AG09319 (cell line): ENCODE data around the gene GALNS.

Source experiments
- DNase-seq: peaks from one replicate; pipeline ENCODE4 v3.0.0-alpha.2; 2010; ENCODE audit warnings: low read depth; ENCODE audit errors: extremely low read depth
- TF ChIP-seq, protein P1 (sequence below): IDR thresholded peaks from 2 replicates; pipeline ENCODE4 v1.5.1; 2011; ENCODE audit warnings: low read depth, mild to moderate bottlenecking, inconsistent platforms, low read length, moderate library complexity

The GALNS gene

DNA sequence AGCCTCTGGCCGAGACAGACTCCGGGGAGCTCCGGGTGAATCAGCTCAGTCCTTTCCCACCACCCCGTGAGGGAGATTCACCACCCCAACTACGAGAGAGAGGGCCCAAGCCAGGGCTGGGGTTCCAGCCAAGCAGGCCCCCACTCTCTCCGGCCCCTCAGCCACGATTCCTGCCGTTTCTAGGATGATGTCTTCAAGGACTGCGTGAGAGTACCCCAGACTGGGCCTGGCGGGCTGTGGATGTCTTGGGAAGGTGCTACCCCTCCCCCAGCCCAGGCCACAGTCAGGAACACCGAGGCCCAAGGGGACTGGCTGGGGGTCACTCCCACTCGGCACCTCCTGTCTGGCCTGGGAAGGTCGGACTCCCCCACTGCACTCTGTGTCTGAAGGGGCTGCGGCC, 31.3 kb upstream of the GALNS start:
- no peak for DNase-seq
- TF ChIP-seq, protein P1, sequence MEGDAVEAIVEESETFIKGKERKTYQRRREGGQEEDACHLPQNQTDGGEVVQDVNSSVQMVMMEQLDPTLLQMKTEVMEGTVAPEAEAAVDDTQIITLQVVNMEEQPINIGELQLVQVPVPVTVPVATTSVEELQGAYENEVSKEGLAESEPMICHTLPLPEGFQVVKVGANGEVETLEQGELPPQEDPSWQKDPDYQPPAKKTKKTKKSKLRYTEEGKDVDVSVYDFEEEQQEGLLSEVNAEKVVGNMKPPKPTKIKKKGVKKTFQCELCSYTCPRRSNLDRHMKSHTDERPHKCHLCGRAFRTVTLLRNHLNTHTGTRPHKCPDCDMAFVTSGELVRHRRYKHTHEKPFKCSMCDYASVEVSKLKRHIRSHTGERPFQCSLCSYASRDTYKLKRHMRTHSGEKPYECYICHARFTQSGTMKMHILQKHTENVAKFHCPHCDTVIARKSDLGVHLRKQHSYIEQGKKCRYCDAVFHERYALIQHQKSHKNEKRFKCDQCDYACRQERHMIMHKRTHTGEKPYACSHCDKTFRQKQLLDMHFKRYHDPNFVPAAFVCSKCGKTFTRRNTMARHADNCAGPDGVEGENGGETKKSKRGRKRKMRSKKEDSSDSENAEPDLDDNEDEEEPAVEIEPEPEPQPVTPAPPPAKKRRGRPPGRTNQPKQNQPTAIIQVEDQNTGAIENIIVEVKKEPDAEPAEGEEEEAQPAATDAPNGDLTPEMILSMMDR = no peak

DNA sequence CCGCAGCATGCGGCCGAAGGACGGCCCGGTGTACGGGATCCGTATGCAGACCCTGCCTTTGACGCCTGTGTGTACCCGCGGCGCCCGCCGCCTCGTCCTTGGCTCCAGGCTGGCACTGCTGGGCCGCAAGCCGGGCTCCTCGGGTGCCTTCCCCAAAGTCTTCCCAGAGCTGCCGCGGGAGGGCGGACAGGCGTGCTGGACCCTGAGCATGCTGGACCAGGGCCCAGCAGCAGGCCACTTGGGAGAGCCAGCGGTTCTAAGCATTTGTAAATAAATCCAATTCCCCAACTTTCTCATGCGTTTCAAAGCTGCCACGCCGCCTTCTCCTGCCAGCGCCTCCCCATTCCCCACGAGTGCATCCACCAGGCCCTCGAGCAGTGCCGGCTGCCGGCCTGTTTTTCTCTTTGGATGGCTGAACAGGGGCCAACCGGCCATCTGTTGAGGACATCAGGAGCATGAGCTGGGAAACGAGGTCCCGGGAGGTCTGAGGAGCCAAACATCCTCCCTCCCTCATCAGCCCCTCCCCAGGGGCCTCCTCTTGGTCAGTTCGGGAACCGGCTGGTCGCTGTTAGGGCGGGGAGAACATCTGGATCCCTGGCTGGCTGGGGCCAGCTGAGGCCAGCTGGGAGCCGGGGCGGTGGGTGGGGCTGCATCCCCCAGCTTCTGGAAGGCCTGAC, 30.2 kb upstream of the GALNS start:
- TF ChIP-seq, protein P1 = peak; percentile 35
- DNase-seq = peak; percentile 51

DNA sequence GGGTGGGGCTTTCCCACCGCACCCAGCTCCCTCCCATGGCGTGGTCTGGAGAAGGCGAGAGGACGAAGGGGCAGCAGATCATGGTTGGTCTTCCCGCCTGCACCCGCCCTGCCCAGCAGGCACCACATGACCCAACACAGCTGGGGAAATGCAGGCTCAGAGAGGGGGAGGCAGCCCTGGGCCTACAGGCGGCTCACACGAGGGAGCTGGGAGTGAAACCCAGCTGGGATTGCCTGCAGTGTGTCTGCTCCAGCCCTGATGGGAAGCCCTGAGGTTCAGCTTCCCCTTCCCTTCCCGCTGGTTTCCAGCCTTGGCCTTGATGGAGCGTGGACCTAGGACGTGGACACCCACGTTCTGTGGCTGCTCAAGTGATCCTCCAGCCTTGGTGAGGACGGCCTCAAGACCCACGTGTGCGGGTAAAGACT, 29.7 kb upstream of the GALNS start:
- TF ChIP-seq, protein P1 = no peak
- DNase-seq = no peak

DNA sequence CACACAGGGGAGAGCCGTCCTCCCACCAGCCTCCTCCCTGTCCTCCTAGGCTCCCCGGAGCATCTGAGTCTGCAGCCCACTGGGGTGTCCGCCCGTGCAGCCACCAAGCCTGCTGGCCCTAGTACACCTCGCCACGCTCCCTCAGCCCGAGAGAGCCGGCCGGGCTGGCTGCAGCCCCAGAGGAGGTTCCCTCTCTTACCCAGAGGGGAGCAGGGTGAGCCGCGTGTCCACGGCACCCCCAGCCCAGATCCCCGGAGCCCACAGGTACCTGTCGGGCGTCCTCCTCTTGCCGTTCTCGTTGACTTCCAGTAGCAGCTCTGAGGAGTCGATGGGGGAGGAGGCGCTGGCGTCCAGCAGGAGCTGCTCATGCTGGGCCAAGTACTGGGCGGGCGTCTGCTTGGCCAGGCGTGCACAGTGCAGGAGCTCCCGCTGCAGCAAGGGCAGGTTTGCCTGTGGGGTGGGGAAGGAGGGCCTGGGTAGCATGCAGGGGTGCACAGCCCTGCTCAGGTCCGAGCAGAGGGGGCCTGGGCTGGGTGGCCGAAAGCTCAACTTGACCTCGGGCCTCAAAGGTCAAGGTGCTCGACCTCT, 29.0 kb upstream of the GALNS start:
- DNase-seq = no peak
- TF ChIP-seq, protein P1 = no peak

DNA sequence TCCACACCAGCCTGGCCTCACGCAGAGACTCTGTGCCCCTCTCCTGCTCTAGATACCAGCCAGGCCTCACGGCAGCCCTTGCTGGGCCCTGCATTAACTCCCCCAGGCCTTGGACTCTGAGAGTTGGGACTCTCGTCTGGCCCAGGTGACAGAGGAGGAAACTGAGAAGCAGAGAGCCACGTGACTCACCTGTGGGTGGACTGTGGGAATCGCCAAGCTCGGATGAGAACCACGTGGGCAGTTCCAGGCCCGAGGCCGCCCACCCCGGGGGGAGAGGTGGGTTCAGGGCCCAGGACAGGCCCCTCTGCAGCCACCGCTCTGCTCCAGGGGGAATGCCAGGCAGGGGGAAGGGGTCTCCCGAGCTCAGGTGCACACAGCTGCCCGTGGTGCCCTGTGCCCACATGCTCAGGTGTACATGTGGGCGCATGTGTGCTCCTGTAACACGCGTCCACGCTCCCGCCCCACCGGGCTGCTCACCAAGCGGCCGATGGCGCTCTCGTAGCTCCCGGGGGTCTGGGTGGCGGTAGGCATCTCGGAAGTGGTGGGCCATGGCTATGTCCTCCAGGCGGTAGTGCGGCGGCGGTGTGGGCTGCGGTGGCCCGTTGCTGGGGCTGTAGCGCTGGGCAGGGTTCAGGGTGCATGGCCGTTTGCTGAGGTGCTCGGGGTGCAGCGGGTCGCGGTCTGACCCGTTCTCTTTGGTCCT, 28.0 kb upstream of the GALNS start:
- no peak for DNase-seq
- TF ChIP-seq, protein P1 = no peak

DNA sequence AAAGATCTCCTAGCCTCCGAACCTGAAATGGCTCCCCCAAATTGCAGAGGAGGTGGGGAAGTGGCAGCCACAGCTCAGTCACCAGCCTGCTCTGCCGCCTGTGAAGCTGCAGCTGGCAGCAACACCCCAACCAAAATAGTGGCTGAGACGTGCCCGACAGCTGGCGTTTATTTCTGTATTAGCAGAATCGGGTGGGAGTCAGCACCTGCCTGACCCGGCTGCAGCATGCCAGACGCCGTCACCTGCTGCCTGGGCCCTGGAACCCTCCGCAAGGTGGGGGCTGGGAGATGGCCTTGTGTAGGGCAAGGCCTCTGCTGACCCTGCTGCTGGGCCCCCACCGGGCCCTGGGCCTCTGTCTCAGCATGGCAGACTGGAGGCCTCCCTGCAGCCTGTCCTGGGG, 27.2 kb upstream of the GALNS start:
- TF ChIP-seq, protein P1 = no peak
- DNase-seq = no peak

DNA sequence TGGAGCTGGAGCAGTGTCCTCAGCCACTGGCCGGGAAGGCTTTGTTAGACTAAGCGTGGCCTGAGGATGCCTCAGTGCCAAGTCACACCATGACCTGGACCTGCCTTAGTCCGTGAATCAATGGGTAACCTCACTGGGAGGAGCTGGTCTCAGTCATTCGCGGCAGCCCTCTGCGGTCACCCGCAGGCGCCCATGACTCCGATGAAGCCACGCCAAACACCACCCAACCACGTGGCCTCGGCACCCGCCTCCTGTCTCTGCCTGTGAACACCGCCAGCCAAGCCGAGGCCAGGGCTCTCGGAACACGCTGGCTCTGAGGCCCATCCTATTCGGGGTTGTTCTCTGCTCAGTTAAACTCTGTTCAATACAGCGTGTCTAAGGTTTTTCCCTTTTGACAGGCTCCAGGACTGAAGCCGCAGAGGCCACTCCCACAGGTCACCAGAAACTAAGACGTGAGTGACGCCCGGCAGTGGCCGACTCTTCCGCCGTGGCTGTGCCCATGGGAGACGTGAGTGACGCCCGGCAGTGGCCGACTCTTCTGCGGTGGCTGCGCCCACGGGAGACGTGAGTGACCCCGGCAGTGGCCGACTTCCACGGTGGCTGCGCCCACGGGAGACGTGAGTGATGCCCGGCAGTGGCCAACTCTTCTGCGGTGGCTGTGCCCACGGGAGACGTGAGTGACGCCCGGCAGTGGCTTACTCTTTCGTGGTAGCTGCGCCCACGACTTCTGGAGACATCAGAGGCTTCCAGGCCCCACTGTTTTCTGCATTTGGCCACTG, 26.6 kb upstream of the GALNS start:
- no peak for DNase-seq
- TF ChIP-seq, protein P1 = no peak
